ENCODE measurements around the gene NPHP1.
"Not testable (repeated sequence)": the region's sequence is repeated elsewhere in the genome, so short reads cannot be mapped to it uniquely, and the experiment has no call there.

Gene NPHP1

GRCh38 chr2:110114831-110115255 lies 90.0 kb downstream of the NPHP1 start:
- H3K36me3 ChIP-seq (ENCODE audit: insufficient read depth, low read length): no peaks in the 10 kb centered on the region
- no peaks in the 10 kb centered on the region for H3K79me2 ChIP-seq (ENCODE audit: insufficient read depth, low read length)
- no peaks in the 10 kb centered on the region for H4K20me1 ChIP-seq (ENCODE audit: insufficient read depth, low read length)
- H3K4me3 ChIP-seq (ENCODE audit: low read depth in 1 of 2, low read length in 2 of 2): no peak overlapping the region
- H3K27me3 ChIP-seq (ENCODE audit: insufficient read depth, low read length, poor library complexity): peaks cover 13% of the 10 kb centered on the region
- no peaks in the 10 kb centered on the region for H3K4me1 ChIP-seq (ENCODE audit: insufficient read depth, low read length)
- no peak overlapping the region for H3K4me2 ChIP-seq (ENCODE audit: insufficient read depth, low read length)
- no peak for TF ChIP-seq EZH2 (IDR thresholded peaks at IDR 0.05; ENCODE audit: borderline replicate concordance, low read depth, low read length, severe bottlenecking)
- TF ChIP-seq, protein P1, sequence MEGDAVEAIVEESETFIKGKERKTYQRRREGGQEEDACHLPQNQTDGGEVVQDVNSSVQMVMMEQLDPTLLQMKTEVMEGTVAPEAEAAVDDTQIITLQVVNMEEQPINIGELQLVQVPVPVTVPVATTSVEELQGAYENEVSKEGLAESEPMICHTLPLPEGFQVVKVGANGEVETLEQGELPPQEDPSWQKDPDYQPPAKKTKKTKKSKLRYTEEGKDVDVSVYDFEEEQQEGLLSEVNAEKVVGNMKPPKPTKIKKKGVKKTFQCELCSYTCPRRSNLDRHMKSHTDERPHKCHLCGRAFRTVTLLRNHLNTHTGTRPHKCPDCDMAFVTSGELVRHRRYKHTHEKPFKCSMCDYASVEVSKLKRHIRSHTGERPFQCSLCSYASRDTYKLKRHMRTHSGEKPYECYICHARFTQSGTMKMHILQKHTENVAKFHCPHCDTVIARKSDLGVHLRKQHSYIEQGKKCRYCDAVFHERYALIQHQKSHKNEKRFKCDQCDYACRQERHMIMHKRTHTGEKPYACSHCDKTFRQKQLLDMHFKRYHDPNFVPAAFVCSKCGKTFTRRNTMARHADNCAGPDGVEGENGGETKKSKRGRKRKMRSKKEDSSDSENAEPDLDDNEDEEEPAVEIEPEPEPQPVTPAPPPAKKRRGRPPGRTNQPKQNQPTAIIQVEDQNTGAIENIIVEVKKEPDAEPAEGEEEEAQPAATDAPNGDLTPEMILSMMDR (IDR thresholded peaks at IDR 0.05; ENCODE audit: borderline replicate concordance, extremely low read depth, low read length, poor library complexity, severe bottlenecking): no peak
- H3K9me3 ChIP-seq (ENCODE audit: insufficient read depth, low read length, severe bottlenecking): no peaks in the 10 kb centered on the region
- ATAC-seq (ENCODE audit: insufficient read depth, low read depth): no peak
- no peak overlapping the region for H2AFZ ChIP-seq (ENCODE audit: low read depth, low read length)
- H3K27ac ChIP-seq (ENCODE audit: low read length): no peak overlapping the region
- no peak overlapping the region for H3K9ac ChIP-seq (ENCODE audit: low read depth, low read length)
- no peak for DNase-seq

GRCh38 chr2:110113961-110114591 lies 90.7 kb downstream of the NPHP1 start:
- H3K9ac ChIP-seq (ENCODE audit: low read depth, low read length): no peak overlapping the region
- H3K4me3 ChIP-seq (ENCODE audit: low read depth in 1 of 2, low read length in 2 of 2): no peak overlapping the region
- TF ChIP-seq, protein P1 (IDR thresholded peaks at IDR 0.05; ENCODE audit: borderline replicate concordance, extremely low read depth, low read length, poor library complexity, severe bottlenecking): peak; percentile 41
- TF ChIP-seq EZH2 (IDR thresholded peaks at IDR 0.05; ENCODE audit: borderline replicate concordance, low read depth, low read length, severe bottlenecking): no peak
- H3K27me3 ChIP-seq (ENCODE audit: insufficient read depth, low read length, poor library complexity): peaks cover 12% of the 10 kb centered on the region
- no peak overlapping the region for H3K27ac ChIP-seq (ENCODE audit: low read length)
- no peaks in the 10 kb centered on the region for H3K79me2 ChIP-seq (ENCODE audit: insufficient read depth, low read length)
- H3K4me1 ChIP-seq (ENCODE audit: insufficient read depth, low read length): no peaks in the 10 kb centered on the region
- H2AFZ ChIP-seq (ENCODE audit: low read depth, low read length): no peak overlapping the region
- H3K4me2 ChIP-seq (ENCODE audit: insufficient read depth, low read length): no peak overlapping the region
- H4K20me1 ChIP-seq (ENCODE audit: insufficient read depth, low read length): no peaks in the 10 kb centered on the region
- no peaks in the 10 kb centered on the region for H3K36me3 ChIP-seq (ENCODE audit: insufficient read depth, low read length)
- no peaks in the 10 kb centered on the region for H3K9me3 ChIP-seq (ENCODE audit: insufficient read depth, low read length, severe bottlenecking)
- DNase-seq (peak; percentile 41), ATAC-seq (ENCODE audit: insufficient read depth, low read depth) (peak; percentile 78)

GRCh38 chr2:110108291-110108690 lies 96.5 kb downstream of the NPHP1 start:
- not testable (repeated sequence) for H3K9ac ChIP-seq (ENCODE audit: low read depth, low read length); H3K36me3 ChIP-seq (ENCODE audit: insufficient read depth, low read length); H3K27ac ChIP-seq (ENCODE audit: low read length); H3K4me3 ChIP-seq (ENCODE audit: low read depth in 1 of 2, low read length in 2 of 2); H3K27me3 ChIP-seq (ENCODE audit: insufficient read depth, low read length, poor library complexity); H2AFZ ChIP-seq (ENCODE audit: low read depth, low read length); H4K20me1 ChIP-seq (ENCODE audit: insufficient read depth, low read length); H3K4me1 ChIP-seq (ENCODE audit: insufficient read depth, low read length); H3K4me2 ChIP-seq (ENCODE audit: insufficient read depth, low read length); H3K79me2 ChIP-seq (ENCODE audit: insufficient read depth, low read length); DNase-seq; H3K9me3 ChIP-seq (ENCODE audit: insufficient read depth, low read length, severe bottlenecking); ATAC-seq (ENCODE audit: insufficient read depth, low read depth)

- no peaks in the 10 kb centered on the region for H4K20me1 ChIP-seq (ENCODE audit: insufficient read depth, low read length)
Measured at GRCh38 chr2:110107092-110108079, 97.4 kb downstream of the NPHP1 start.

More at GRCh38 chr2:110107092-110108079, 97.4 kb downstream of the NPHP1 start:
- no peak overlapping the region for H3K9ac ChIP-seq (ENCODE audit: low read depth, low read length)
- no peak overlapping the region for H3K27ac ChIP-seq (ENCODE audit: low read length)
- H3K36me3 ChIP-seq (ENCODE audit: insufficient read depth, low read length): no peaks in the 10 kb centered on the region
- no peak overlapping the region for H3K4me2 ChIP-seq (ENCODE audit: insufficient read depth, low read length)
- no peak overlapping the region for H3K4me3 ChIP-seq (ENCODE audit: low read depth in 1 of 2, low read length in 2 of 2)
- DNase-seq (no peak), ATAC-seq (ENCODE audit: insufficient read depth, low read depth) (no peak)
- no peaks in the 10 kb centered on the region for H3K9me3 ChIP-seq (ENCODE audit: insufficient read depth, low read length, severe bottlenecking)
- no peaks in the 10 kb centered on the region for H3K79me2 ChIP-seq (ENCODE audit: insufficient read depth, low read length)
- H3K27me3 ChIP-seq (ENCODE audit: insufficient read depth, low read length, poor library complexity): peaks cover 2% of the 10 kb centered on the region
- no peak overlapping the region for H2AFZ ChIP-seq (ENCODE audit: low read depth, low read length)
- H3K4me1 ChIP-seq (ENCODE audit: insufficient read depth, low read length): no peaks in the 10 kb centered on the region
- TF ChIP-seq, protein P1 (IDR thresholded peaks at IDR 0.05; ENCODE audit: borderline replicate concordance, extremely low read depth, low read length, poor library complexity, severe bottlenecking): no peak
- TF ChIP-seq EZH2 (IDR thresholded peaks at IDR 0.05; ENCODE audit: borderline replicate concordance, low read depth, low read length, severe bottlenecking): no peak

All from DND-41 (cell line).